KMS-11 (cell line): Measurements from ENCODE around the gene ZNF226.
"Not testable (repeated sequence)": the region's sequence is repeated elsewhere in the genome, so short reads cannot be mapped to it uniquely, and the experiment has no call there.

Source experiments
- H2AFZ ChIP-seq: fragments of 200-600 bp; sonication (generic); 2 replicates; pipeline ENCODE4 v1.6.1; 2016; ENCODE audit warnings: antibody characterized with exemption, mixed run types, low read depth
- H3K27ac ChIP-seq: fragments of 200-600 bp; sonication (generic); 2 replicates; pipeline ENCODE4 v1.6.1; 2016; ENCODE audit warnings: mild to moderate bottlenecking, mixed run types
- H3K27me3 ChIP-seq: fragments of 200-600 bp; sonication (generic); 2 replicates; pipeline ENCODE4 v1.6.1; 2017; ENCODE audit warnings: mild to moderate bottlenecking, low read depth, mixed run types, moderate library complexity; ENCODE audit not compliant: insufficient read depth
- H3K36me3 ChIP-seq: fragments of 200-600 bp; sonication (generic); 2 replicates; pipeline ENCODE4 v1.6.1; 2017; ENCODE audit warnings: mild to moderate bottlenecking, mixed run types; ENCODE audit not compliant: insufficient read depth
- H3K4me1 ChIP-seq: fragments of 200-600 bp; sonication (generic); 2 replicates; pipeline ENCODE4 v1.6.1; 2016; ENCODE audit warnings: mild to moderate bottlenecking, low read depth, mixed run types; ENCODE audit not compliant: poor library complexity, severe bottlenecking
- H3K4me2 ChIP-seq: fragments of 200-600 bp; sonication (generic); 2 replicates; pipeline ENCODE4 v1.7.0; 2016; ENCODE audit warnings: mild to moderate bottlenecking, mixed run types
- H3K4me3 ChIP-seq: fragments of 200-600 bp; sonication (generic); IDR thresholded peaks from 2 replicates; pipeline ENCODE4 v1.6.1; 2017; ENCODE audit warnings: low read depth, low read length, mixed read lengths; ENCODE audit not compliant: insufficient read depth
- H3K79me2 ChIP-seq: fragments of 200-600 bp; sonication (generic); 2 replicates; pipeline ENCODE4 v1.6.1; 2016; ENCODE audit warnings: low read depth, mixed run types; ENCODE audit not compliant: insufficient read depth
- H3K9ac ChIP-seq: fragments of 200-600 bp; sonication (generic); 2 replicates; pipeline ENCODE4 v1.6.1; 2016; ENCODE audit warnings: mild to moderate bottlenecking, mixed run types
- H4K20me1 ChIP-seq: fragments of 200-600 bp; sonication (generic); 2 replicates; pipeline ENCODE4 v1.6.1; 2016; ENCODE audit warnings: mild to moderate bottlenecking, mixed run types; ENCODE audit not compliant: insufficient read depth
- CTCF ChIP-seq: fragments of 200-600 bp; sonication (generic); conservative IDR thresholded peaks from 2 replicates; pipeline ENCODE4 v1.6.1; 2017; ENCODE audit warnings: low read depth, mild to moderate bottlenecking, antibody characterized with exemption, low read length, moderate library complexity, mixed read lengths

The ZNF226 gene

GRCh38 chr19:44163789-44164188, 1.1 kb upstream of the ZNF226 start:
- H3K4me1 ChIP-seq: peaks cover 10% of the 10 kb centered on the region
- peak overlapping the region; percentile 89; the same call in 1 of the 2 replicates for H2AFZ ChIP-seq
- H3K27me3 ChIP-seq: no peaks in the 10 kb centered on the region
- H3K79me2 ChIP-seq: no peaks in the 10 kb centered on the region
- no peaks in the 10 kb centered on the region for H4K20me1 ChIP-seq
- no peak for TF ChIP-seq CTCF
- H3K27ac ChIP-seq: no peak overlapping the region
- no peak overlapping the region for H3K9ac ChIP-seq
- H3K36me3 ChIP-seq: peaks cover 10% of the 10 kb centered on the region; the same call in 1 of the 2 replicates
- H3K4me2 ChIP-seq: no peak overlapping the region
- H3K4me3 ChIP-seq: no peak overlapping the region

- no peak for TF ChIP-seq CTCF
- H3K27ac ChIP-seq: no peak overlapping the region
- H3K36me3 ChIP-seq: peaks cover 10% of the 10 kb centered on the region; the same call in 1 of the 2 replicates
- no peaks in the 10 kb centered on the region for H4K20me1 ChIP-seq
- H3K27me3 ChIP-seq: no peaks in the 10 kb centered on the region
- H3K9ac ChIP-seq: no peak overlapping the region
- H3K4me1 ChIP-seq: peaks cover 10% of the 10 kb centered on the region
- H3K4me3 ChIP-seq: no peak overlapping the region
- peak overlapping the region; percentile 89 for H2AFZ ChIP-seq
- H3K79me2 ChIP-seq: no peaks in the 10 kb centered on the region
- H3K4me2 ChIP-seq: peak overlapping the region; percentile 36; the same call in 1 of the 2 replicates
Measured at GRCh38 chr19:44164327-44164672, 600 bp upstream of the ZNF226 start.

- not testable (repeated sequence) for H3K4me2 ChIP-seq, H4K20me1 ChIP-seq, H3K4me3 ChIP-seq, H2AFZ ChIP-seq, H3K4me1 ChIP-seq, H3K27ac ChIP-seq, H3K79me2 ChIP-seq, H3K27me3 ChIP-seq, H3K9ac ChIP-seq
- H3K36me3 ChIP-seq: peaks cover 36% of the 10 kb centered on the region; the same call in 1 of the 2 replicates
Measured at GRCh38 chr19:44170660-44171059, 5.8 kb downstream of the ZNF226 start.

GRCh38 chr19:44176590-44176989, 11.7 kb downstream of the ZNF226 start:
- no peak overlapping the region for H3K9ac ChIP-seq
- H3K79me2 ChIP-seq: no peaks in the 10 kb centered on the region
- H3K4me1 ChIP-seq: no peaks in the 10 kb centered on the region
- H3K27ac ChIP-seq: no peak overlapping the region
- no peak overlapping the region for H2AFZ ChIP-seq
- H3K27me3 ChIP-seq: no peaks in the 10 kb centered on the region
- H3K4me2 ChIP-seq: no peak overlapping the region
- peaks cover 22% of the 10 kb centered on the region; the same call in 1 of the 2 replicates for H3K36me3 ChIP-seq
- no peak for TF ChIP-seq CTCF
- H4K20me1 ChIP-seq: no peaks in the 10 kb centered on the region
- H3K4me3 ChIP-seq: no peak overlapping the region

- TF ChIP-seq CTCF: no peak
- H3K36me3 ChIP-seq: peaks cover under 1% of the 10 kb centered on the region; the same call in 1 of the 2 replicates
- no peak overlapping the region for H3K9ac ChIP-seq
- H4K20me1 ChIP-seq: no peaks in the 10 kb centered on the region
- H3K27me3 ChIP-seq: no peaks in the 10 kb centered on the region
- H3K27ac ChIP-seq: no peak overlapping the region
- no peaks in the 10 kb centered on the region for H3K79me2 ChIP-seq
- no peak overlapping the region for H3K4me2 ChIP-seq
- no peak overlapping the region for H3K4me3 ChIP-seq
- no peaks in the 10 kb centered on the region for H3K4me1 ChIP-seq
- H2AFZ ChIP-seq: no peak overlapping the region
Measured at GRCh38 chr19:44180968-44181367, 16.1 kb downstream of the ZNF226 start.
